Astrocyte of the cerebellum (primary cell): ENCODE measurements around the gene C6orf15.

Experiments
- DNase-seq: peaks from one replicate; pipeline ENCODE4 v3.0.0-alpha.2; 2011; ENCODE audit warnings: low read depth
- H3K4me3 ChIP-seq: 2 replicates; pipeline ENCODE4 v1.5.1; 2011; ENCODE audit warnings: mild to moderate bottlenecking, low read depth, low read length, moderate library complexity
- CTCF ChIP-seq: IDR thresholded peaks from 2 replicates; pipeline ENCODE4 v1.5.1; 2012; ENCODE audit warnings: low read length, low read depth, moderate library complexity, mild to moderate bottlenecking; ENCODE audit errors: missing control alignments
- in situ Hi-C: cut with HindIII; loops from 2 replicates; pipeline ENCODE4 v1.10.0; 2017; ENCODE audit warnings: low sequenced_read_pairs

C6orf15 gene

DNA sequence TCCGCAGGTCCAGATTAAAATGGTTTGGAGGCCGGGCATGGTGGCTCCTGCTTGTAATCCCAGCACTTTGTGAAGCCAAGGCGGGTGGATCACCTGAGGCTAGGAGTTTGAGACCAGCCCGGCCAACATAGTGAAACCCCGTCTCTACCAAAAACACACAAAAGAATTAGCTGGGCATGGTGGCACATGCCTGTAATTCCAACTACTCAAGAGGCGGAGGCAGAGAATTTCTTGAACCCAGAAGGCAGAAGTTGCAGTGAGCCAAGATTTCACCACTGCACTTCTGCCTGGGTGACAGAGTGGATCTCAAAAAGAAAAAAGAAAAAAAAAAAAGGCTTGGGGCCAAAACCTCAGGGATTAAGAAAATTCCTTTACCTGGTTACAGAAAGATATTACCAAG, 30.5 kb downstream of the C6orf15 start:
- no peak for TF ChIP-seq CTCF
- DNase-seq = no peak
- in situ Hi-C loops = no loop called here
- H3K4me3 ChIP-seq = no peak overlapping the region

GRCh38 chr6:31079656-31080261, 32.6 kb downstream of the C6orf15 start:
- in situ Hi-C loops = no loop called here
- peak; percentile 49 for DNase-seq
- no peak overlapping the region for H3K4me3 ChIP-seq
- TF ChIP-seq CTCF = peak; percentile 91

- DNase-seq = no peak
- no peak overlapping the region for H3K4me3 ChIP-seq
- in situ Hi-C loops = no loop called here
Observed at GRCh38 chr6:31076611-31077010, 35.8 kb downstream of the C6orf15 start.

DNA sequence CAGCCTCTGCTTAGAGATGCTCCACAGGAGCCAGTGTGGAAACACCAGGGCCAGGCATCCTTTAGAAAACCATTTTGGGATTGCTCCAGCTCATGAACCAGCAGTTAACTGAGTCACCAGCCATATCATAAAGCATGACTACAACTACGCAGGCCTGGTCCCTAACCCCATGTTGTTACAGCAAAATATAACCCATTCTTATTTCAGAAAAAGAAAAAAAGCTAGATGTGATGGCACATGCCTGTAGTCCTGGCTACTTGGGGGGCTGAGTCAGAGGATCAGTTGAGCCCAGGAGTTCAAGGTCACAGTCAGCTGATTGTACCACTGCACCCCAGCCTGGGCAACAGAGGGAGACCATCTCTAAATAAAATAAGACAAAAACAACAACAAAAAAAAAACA, 36.8 kb downstream of the C6orf15 start:
- H3K4me3 ChIP-seq = no peak overlapping the region
- TF ChIP-seq CTCF = no peak
- in situ Hi-C loops = no loop called here
- DNase-seq = no peak

More at GRCh38 chr6:31076611-31077010, 35.8 kb downstream of the C6orf15 start:
- no peak for TF ChIP-seq CTCF

DNA sequence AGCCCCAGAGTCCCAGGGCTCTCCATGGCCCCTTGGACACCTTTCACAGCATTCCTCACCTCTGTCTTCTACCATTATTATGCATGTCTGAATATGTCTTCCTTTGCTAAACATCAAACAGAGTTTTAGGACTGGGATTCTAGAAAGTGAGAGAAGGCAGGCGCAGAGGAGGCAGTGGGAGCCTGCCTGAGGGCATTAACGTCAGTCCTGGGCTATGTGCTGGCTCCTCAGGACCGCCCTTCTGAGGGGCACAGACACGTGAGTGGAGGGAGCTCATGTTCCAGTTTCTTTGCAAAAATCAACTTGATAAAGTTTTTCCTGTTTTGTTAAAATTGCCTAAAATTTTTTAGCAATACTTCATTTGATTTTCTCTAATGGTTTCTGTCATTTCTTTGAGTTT, 38.0 kb downstream of the C6orf15 start:
- no peak for TF ChIP-seq CTCF
- no peak for DNase-seq
- in situ Hi-C loops = loop anchor here (5.0 kb wide), 1 partner anchor 157 kb away; no protein-coding TSS in a partner anchor
- H3K4me3 ChIP-seq = no peak overlapping the region

- in situ Hi-C loops = loop anchor here (5.0 kb wide), 1 partner anchor 153 kb away; no protein-coding TSS in a partner anchor
- TF ChIP-seq CTCF = peak; percentile 87
- H3K4me3 ChIP-seq = no peak overlapping the region
- DNase-seq = peak; percentile 75
Observed at GRCh38 chr6:31070711-31071197, 41.6 kb downstream of the C6orf15 start.
